Fibroblast of skin of right quadriceps (primary cell): ENCODE data around the gene PRLR.

Experiments used
- DNase-seq: peaks from one replicate; pipeline ENCODE4 v3.0.0-alpha.2; 2013

Gene PRLR

GRCh38 chr5:35158622-35159369 is 71.5 kb downstream of the PRLR start:
- no peak for DNase-seq

DNA sequence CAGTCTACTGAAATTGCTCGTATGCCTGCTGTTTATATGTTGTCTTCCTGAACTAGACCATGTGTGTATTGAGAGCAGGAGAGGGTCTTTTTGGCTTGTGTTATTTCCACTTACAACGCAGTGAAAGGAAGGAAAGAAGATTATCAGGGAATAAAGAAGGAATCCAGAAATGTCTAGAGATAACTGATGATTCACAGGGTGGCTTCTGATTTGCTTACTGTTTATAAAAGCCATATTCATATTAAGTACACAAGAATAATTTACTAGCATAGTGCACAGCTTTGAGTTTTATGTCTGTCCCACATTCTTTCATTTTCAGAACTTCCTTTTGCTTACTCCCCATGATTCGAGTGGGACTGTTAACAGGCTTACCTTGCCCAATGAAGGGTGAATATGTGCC is 72.1 kb downstream of the PRLR start:
- DNase-seq: no peak

DNA sequence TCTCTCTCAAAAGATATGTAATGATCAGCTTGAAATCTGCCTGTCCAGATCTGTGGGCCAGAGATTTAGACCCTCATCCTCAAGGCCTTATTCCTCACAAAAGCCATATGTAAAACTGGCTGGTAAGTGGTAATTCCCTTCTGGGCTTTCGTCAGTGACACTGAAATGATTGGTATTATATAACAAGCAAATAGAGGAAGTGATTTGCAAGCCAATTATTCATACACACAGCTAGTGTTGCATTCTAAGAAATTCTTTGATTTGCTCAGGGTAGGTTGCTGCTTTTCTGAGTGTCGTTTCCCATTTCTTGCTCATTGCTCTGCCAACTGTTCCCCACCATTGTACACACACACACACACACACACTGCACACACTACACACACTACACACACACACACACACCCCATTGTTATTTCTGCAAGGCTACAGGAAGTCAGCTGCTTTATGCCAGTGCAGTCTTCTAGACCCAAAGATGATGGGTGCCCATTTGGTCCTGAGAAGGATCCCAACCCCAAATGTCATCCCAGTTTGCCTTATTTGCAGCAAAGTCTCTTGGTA is 76.8 kb downstream of the PRLR start:
- no peak for DNase-seq

DNA sequence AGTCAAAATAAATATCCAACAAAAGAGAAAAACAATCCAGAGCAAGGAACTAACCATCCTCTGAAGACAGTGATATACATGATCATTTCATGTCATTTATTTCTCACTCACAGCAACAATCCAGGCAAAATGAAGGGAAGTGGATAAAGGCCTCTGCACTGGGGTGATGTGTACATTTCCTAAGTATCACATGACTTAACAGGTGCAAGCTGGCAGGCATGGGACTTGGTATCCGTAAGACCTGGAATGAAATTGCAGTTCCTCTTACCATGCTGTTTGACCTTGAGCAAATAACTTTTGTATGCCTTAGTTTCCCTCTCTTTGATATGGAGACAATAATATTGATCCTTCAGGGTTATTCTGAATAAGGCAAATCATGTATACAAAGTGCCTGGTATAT is 77.6 kb downstream of the PRLR start:
- no peak for DNase-seq

DNA sequence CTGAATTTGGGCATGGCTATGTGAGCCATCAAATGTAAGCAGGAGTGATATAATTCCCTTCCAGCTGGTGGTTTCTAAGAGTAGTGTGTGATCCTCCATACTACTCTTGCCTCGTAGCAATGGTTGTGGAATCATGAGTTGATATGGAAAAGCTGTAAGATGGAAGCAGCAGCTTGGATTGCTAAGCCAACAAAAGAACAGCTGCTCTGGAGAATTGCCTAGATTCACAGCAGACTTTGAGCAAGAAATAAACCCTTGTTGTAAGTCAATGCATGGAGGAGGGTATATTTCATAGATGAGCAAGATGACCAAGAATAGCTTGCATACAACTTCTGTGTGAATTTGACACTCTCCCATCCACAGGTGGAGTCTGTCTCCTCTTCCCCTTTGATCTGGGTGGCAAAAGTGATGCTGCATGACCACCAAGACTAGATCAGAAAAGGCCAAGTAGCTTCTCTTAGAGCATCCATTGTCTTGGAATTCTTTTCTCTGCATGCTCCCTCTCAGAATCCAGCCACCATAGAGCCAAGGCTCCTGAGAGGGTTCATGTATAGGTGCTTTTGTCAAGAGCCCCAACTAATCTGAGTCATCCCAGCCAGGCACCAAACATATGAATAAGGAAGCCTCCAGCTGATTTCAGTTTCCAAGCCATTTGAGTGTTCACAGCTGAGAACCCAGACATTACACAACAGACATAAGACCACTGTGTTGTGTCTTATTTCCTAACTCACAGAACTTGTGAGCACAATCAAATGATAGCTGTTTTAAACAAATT is 79.0 kb downstream of the PRLR start:
- DNase-seq: no peak

GRCh38 chr5:35149041-35149440 is 81.2 kb downstream of the PRLR start:
- DNase-seq: no peak

GRCh38 chr5:35146406-35146805 is 83.9 kb downstream of the PRLR start:
- DNase-seq: no peak

- peak; percentile 60 for DNase-seq
These were observed 84.5 kb downstream of the PRLR start for GRCh38 chr5:35145691-35146317.

GRCh38 chr5:35145012-35145411 is 85.3 kb downstream of the PRLR start:
- no peak for DNase-seq

DNA sequence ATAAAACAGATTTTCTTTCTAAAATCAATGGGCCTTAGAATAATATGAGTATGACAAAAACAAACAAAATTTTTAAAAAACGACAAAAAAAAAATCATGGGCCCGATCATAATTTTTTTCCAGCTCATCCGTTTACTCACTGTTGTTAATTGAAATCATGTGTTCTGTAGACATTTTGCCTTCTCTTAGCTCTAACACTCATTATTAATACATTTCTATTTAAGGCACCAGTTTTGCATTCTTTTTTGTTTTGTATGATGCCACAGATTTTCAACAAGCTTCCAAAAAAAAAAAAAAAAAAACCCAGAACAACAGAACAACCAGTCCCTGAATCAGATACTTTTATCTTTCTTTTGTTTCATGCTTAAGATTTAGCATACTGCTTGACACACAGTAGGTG is 86.4 kb downstream of the PRLR start:
- no peak for DNase-seq

GRCh38 chr5:35141739-35142138 is 88.5 kb downstream of the PRLR start:
- no peak for DNase-seq

DNA sequence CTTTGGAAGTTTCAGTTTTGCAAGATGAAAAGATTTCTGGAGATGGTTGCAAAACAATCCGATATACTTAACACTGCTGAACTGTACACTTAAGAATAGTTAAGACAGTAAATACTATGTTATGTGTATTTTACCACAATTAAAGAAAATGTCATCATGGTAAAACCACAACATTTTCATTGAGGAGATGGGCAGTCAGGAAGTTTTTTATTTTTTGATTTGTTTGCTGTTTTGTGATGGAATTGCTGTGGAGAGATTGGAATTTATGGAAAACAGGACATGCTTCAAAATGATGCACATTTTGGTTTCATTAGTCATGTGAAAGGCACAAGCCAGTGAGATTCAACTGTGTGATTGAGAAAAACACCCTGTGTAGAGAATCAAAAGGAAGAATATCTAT is 92.1 kb downstream of the PRLR start:
- DNase-seq: peak; percentile 85

DNA sequence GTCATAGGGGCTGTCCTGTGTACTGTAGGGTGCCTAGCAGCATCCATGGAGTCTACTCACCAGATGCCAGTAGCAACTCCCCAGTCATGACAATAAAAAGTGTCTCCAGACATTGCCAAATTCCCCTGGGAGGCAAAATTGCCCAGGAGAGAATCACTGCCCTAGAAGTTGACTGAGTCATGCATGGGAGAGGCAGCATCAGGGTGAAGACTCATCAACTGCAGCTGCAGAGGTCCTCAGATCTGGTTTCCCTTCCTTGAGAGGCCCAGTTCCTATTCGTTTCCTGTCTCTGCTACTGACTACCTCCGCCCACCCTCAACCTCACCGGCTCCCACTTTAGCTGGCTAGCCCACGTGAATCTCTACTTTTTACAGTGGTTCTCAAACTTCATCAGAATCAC is 93.9 kb downstream of the PRLR start:
- peak; percentile 99 for DNase-seq

DNA sequence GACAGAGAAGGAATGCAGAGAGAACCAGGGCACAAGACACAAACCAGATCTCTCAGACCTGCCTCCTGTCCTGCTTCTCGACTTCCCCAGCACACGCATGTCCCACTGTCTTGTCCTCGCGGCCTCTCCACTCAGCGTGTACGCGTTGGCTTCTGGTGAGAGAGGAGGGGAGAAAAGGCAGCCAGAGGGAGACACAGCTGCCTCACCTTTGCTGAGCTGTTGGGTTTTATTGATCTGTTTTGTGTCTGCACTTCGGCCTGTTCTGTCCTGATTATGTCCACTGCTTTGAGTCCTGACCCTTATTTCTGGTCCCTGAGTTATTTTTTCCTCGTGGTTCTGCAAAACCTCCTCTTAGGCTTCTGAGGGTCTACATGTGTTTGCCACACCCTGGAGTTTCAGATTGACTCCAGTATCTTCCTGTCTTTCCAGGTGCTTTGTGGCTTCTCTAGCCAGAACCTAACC is 95.0 kb downstream of the PRLR start:
- no peak for DNase-seq

DNA sequence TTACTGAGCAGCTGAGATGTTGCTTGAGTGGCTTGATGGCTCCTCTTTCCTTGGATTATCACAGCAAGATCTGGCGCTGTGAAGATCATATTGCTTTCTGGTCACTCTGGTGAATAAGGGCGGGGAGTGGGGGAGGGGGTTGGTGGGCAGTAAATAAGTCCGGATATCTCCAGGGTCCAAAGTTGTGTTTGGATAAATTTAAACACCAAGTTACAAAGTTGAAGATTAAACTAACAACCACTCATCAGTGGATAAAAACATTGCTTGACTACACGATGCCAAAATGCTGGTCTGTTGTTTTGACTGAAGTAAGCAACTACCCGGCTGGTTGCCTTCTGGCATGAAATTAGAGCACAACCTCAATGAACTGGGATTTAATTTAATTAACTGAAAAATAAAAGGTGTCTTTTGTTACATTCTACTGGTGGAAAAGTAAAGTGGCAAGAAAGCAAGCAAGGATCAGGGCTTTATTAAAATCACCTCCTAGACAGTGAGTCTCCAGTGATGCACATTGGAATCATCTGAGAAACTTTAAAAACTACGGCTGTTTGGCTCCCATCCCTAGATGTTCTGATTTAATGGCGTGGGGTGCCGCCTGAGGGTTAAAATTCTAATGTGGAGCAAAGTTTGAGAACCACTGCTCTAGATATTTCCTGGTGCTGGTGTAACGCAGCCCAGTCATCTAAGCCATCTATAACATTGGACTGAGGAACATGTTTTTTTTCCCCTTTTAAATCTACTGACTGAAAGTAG is 95.8 kb downstream of the PRLR start:
- no peak for DNase-seq

GRCh38 chr5:35133186-35133585 is 97.1 kb downstream of the PRLR start:
- DNase-seq: peak; percentile 32

- peak; percentile 50 for DNase-seq
These were observed 98.6 kb downstream of the PRLR start for GRCh38 chr5:35131723-35132122.

GRCh38 chr5:35129921-35130485 is 100.3 kb downstream of the PRLR start:
- DNase-seq: peak; percentile 68

- DNase-seq: peak; percentile 85
These were observed 101.0 kb downstream of the PRLR start for GRCh38 chr5:35129276-35129675.

GRCh38 chr5:35127006-35127405 is 103.3 kb downstream of the PRLR start:
- DNase-seq: no peak

DNA sequence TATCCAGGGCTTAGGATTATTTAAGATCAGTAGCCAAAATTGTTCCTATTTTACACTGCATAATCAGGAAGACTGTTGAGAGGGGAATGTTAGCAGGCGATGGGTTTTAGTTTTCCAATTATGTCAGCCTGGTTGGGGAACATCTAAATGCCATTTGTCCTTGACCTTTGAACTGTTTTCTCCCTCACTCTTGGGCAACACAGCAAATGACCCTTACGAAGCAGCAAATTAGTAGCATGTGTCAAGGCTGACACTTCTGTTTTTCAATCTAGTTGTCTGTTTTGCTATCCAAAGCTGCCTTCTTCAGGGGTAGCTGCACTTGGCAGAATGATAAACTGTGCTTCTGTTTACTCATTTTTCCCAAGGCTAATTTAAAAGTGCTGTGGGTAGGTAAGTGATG is 104.5 kb downstream of the PRLR start:
- no peak for DNase-seq

DNA sequence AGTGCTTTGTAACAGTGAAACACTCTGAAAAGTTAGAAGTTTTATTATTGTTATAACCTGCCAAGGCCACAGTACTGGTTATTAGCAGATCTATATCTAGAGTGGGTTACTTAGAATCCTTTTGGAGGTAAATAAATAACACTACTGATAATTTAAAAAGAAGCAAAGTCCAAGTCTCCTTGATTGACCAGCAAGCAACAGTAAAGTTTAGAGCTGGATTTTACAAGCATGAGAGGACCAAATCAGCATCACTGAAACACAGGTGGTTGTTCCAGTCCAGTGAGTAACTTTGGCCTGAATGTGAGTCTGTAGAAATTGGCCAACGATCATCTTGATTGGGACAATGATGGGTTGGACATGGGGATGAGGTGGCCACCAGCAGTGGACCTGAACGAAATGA is 105.4 kb downstream of the PRLR start:
- no peak for DNase-seq
